GM12801 (cell line): ENCODE results near the gene JSRP1.

Experiments
- TF ChIP-seq, protein P1 (sequence below): IDR thresholded peaks from one replicate; pipeline ENCODE4 v1.5.1; 2011; ENCODE audit warnings: control low read depth; ENCODE audit not compliant: insufficient read length; ENCODE audit errors: extremely low read depth

The JSRP1 gene

DNA sequence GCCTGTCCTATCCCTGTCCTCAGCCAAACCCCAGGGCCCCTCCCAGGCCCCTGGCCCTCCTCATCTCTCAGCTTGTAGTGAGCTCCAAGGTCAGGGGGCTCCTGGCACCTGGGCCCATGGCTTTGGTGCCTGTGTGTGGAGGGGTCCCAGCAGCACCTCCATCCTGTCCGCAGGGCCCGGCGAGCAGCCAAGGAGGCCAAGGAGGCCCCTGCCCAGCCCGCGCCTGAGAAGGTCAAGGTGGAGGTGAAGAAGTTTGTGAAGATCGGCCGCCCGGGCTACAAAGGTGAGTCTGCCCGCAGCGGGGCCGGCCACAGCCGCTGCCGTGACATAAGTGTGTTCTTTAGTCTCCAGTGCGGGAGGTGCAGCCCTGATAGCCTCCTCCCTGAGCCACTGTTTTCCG, 10.9 kb downstream of the JSRP1 start:
- TF ChIP-seq, protein P1, sequence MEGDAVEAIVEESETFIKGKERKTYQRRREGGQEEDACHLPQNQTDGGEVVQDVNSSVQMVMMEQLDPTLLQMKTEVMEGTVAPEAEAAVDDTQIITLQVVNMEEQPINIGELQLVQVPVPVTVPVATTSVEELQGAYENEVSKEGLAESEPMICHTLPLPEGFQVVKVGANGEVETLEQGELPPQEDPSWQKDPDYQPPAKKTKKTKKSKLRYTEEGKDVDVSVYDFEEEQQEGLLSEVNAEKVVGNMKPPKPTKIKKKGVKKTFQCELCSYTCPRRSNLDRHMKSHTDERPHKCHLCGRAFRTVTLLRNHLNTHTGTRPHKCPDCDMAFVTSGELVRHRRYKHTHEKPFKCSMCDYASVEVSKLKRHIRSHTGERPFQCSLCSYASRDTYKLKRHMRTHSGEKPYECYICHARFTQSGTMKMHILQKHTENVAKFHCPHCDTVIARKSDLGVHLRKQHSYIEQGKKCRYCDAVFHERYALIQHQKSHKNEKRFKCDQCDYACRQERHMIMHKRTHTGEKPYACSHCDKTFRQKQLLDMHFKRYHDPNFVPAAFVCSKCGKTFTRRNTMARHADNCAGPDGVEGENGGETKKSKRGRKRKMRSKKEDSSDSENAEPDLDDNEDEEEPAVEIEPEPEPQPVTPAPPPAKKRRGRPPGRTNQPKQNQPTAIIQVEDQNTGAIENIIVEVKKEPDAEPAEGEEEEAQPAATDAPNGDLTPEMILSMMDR = no peak

DNA sequence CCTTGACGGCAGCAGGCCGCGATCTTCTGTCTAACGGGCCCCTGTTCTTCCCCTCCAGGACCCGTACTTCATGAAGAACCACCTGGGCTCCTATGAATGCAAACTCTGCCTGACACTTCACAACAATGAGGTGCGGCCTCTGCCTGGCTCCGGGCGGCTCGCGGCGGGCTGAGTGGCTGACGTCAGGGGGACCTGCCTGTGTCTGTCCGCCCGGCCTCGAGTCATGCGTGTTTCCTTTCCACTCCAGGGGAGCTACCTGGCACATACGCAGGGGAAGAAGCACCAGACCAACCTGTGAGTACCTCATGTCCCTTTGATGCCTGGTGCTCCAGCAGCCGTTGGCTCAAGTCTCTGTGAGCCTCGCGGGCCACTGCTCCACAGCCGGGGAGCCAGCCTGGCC, 11.7 kb downstream of the JSRP1 start:
- TF ChIP-seq, protein P1 = no peak

DNA sequence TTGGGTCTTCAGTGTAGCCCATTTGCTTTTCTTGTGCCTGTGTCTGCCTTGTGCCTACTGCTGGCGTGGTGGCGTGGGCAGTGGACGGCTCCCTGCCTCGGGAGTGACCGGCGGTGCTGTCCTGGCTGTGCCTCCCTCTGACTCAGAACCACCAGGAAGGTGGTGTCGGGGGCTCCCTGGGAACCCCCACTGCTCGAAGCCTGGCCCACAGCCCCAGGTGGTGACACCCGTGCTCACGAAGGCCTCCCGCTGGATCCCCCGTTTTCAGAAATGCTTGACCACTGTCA, 12.1 kb downstream of the JSRP1 start:
- TF ChIP-seq, protein P1 = no peak

DNA sequence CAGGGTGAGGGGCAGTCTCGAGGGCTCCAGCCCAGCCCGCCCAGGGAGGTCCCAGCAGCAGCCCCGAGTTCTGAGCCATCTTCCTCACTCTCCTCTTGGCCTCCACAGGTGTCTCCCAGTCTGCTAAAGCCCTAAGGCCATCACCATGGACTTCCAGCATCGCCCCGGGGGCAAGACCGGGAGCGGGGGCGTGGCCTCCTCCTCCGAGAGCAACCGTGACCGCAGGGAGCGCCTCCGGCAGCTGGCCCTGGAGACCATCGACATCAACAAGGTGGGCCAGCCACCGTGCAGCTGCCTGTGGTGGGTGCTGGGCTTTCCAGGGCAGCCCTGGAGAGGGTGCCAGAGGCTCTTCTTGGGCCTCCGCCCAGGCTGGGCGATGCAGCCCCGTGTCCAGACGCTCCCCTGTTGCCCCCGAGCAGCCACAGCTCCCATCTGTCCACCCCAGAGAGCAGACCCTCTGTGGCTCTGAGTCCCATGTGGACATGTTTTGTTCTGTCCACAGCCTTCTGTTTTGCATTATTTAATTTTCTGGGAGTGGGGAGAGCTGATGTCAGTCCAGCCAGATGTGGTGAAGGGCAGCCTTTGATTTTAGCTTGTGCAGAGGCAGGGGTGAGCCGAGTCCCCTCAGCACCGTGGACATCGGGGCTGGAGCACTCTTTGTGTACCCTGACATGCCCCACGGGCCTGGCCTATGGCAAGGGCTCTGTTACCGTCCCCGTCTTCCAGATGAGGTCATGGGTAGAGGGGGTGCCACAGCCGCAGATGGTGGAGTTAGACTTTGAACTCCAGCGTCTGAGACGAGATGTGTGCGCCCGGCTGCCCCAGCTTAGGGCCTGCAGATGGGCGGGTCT, 12.7 kb downstream of the JSRP1 start:
- TF ChIP-seq, protein P1 = no peak

DNA sequence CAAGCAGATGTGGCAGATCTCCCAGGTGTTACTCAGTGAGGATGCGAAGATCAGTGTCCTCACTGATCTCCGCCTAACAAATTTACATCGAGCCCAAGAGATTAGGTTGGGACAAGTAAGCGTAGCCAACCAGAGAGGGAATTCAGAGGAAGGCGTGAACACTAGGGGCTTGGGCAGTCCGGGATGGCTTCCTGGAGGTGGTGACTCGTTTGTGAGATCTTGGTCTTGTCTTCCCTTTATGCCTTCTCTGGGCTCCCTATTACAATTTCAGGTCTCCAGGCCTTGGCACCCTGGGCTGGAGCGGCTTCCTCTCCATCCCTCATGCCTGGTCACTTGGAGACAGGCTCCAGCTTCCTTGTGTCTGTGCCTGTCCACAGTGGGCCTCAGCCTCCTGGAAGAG, 13.4 kb downstream of the JSRP1 start:
- TF ChIP-seq, protein P1 = no peak

DNA sequence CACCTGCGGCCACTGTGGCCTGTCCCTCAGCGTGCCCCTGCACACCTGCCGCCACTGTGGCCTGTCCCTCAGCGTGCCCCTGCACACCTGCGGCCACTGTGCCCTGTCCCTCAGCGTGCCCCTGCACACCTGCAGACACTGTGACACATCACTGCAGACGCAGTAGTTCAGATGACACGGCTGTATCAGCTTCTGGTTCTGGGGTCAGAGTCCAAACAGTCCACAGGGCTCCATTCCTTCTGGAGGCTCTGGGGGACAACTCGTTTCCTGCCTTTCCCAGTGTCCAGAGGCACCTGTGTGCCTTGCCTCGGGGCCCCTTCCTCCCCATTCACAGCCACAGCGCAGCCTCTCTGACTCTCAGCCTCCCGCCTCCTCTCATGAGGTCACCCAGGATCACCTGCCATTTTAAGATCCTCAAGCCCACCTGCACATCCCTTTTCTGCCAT, 14.1 kb downstream of the JSRP1 start:
- TF ChIP-seq, protein P1 = no peak

DNA sequence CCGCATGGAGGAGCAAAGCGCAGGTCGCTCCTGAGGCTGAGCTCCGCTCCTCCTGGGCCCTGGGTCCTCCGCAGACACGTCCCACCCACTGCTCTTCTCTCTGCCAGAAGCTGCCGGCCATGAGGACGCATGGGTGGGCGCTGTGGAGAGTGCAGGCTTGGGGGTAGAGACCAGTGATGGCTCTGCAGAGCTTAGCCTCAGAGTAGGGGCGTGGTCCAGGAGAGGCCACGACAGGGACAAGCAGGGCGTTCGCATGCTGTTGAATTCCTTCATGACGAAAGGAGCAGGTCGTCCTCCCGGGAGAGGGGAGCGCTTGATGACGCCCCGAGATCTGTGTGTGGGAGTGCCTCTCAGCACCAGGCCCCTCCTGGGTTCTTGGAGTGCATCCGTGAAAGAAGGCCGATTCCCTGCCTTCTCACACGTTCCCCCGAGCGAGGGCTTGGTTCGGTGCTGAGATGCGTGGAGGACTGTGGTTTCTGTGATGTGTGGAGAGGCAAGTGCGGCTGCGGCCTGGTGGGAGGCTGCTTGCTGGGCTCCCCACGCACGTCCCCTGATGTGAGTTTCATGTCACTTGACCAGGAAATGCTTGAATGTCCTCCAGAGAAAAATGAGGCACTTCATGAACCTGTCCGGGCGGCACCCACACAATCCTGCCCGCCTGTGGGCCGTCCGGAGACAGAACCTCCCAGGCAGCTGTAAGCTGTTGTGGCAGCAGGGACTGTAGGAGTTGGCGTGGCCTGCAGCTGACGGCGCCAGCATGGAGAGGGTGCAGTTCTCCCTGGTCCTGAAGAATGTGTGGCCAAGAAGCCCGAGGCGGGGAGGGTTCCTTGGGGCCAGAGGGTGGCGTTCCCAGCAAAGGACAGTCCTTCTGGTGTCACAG, 15.1 kb downstream of the JSRP1 start:
- TF ChIP-seq, protein P1 = no peak
